Activated CD4-positive, alpha-beta T cell treated with anti-CD3 and anti-CD28 coated beads, Interleukin-10, Interleukin-2, amounts not matched to agents 100 ng/mL and 50 ng/mL, durations not matched to agents 16 hours and 8 hours (primary cell): ENCODE data around the gene GRID1.
"Not testable (repeated sequence)": the region's sequence is repeated elsewhere in the genome, so short reads cannot be mapped to it uniquely, and the experiment has no call there.

Experiments used
- DNase-seq: peaks from one replicate; pipeline ENCODE4 v3.0.0-alpha.2; 2020

Gene GRID1

GRCh38 chr10:85959239-85959638, 407.4 kb downstream of the GRID1 start:
- no peak for DNase-seq

GRCh38 chr10:85950921-85951320, 415.7 kb downstream of the GRID1 start:
- DNase-seq: no peak

GRCh38 chr10:85946713-85947326, 419.8 kb downstream of the GRID1 start:
- DNase-seq: peak; percentile 25

GRCh38 chr10:85936161-85936560, 430.4 kb downstream of the GRID1 start:
- DNase-seq: no peak

- DNase-seq: no peak
Measured at GRCh38 chr10:85934586-85934985, 432.0 kb downstream of the GRID1 start.

- DNase-seq: not testable (repeated sequence)
Measured at GRCh38 chr10:85929993-85930392, 436.6 kb downstream of the GRID1 start.

GRCh38 chr10:85927952-85928665, 438.5 kb downstream of the GRID1 start:
- no peak for DNase-seq

GRCh38 chr10:85926986-85927385, 439.6 kb downstream of the GRID1 start:
- DNase-seq: no peak

- no peak for DNase-seq
Measured at GRCh38 chr10:85926136-85926535, 440.5 kb downstream of the GRID1 start.

- DNase-seq: no peak
Measured at GRCh38 chr10:85925201-85925750, 441.3 kb downstream of the GRID1 start.

GRCh38 chr10:85924382-85925102, 442.1 kb downstream of the GRID1 start:
- no peak for DNase-seq

- no peak for DNase-seq
Measured at GRCh38 chr10:85922356-85923129, 444.1 kb downstream of the GRID1 start.

GRCh38 chr10:85921789-85922188, 444.8 kb downstream of the GRID1 start:
- no peak for DNase-seq

GRCh38 chr10:85920311-85920710, 446.3 kb downstream of the GRID1 start:
- DNase-seq: no peak

GRCh38 chr10:85919491-85920021, 447.0 kb downstream of the GRID1 start:
- DNase-seq: no peak

- DNase-seq: no peak
Measured at GRCh38 chr10:85918371-85918770, 448.2 kb downstream of the GRID1 start.

GRCh38 chr10:85917601-85918000, 449.0 kb downstream of the GRID1 start:
- no peak for DNase-seq

- no peak for DNase-seq
Measured at GRCh38 chr10:85916994-85917573, 449.5 kb downstream of the GRID1 start.

GRCh38 chr10:85916286-85916685, 450.3 kb downstream of the GRID1 start:
- DNase-seq: no peak

- no peak for DNase-seq
Measured at GRCh38 chr10:85915245-85915846, 451.2 kb downstream of the GRID1 start.

- no peak for DNase-seq
Measured at GRCh38 chr10:85914720-85915119, 451.9 kb downstream of the GRID1 start.

GRCh38 chr10:85908462-85908861, 458.1 kb downstream of the GRID1 start:
- no peak for DNase-seq
